ENCODE data around the gene RAP1GAP. TPM values are rescaled to one million over a fixed set of nuclear protein-coding genes. Genes with fewer than 3 reads are reported as not detected.
A peak's percentile ranks its signal among the peaks of the same experiment; 100 is the strongest.

Gene RAP1GAP
- total and polyA plus RNA-seq, 9 of the 15 experiments (the other 6 are each of a cell fraction or from before 2014, with no cell fraction given) = 0.29 to 30.2 (median 19.2) TPM

DNA sequence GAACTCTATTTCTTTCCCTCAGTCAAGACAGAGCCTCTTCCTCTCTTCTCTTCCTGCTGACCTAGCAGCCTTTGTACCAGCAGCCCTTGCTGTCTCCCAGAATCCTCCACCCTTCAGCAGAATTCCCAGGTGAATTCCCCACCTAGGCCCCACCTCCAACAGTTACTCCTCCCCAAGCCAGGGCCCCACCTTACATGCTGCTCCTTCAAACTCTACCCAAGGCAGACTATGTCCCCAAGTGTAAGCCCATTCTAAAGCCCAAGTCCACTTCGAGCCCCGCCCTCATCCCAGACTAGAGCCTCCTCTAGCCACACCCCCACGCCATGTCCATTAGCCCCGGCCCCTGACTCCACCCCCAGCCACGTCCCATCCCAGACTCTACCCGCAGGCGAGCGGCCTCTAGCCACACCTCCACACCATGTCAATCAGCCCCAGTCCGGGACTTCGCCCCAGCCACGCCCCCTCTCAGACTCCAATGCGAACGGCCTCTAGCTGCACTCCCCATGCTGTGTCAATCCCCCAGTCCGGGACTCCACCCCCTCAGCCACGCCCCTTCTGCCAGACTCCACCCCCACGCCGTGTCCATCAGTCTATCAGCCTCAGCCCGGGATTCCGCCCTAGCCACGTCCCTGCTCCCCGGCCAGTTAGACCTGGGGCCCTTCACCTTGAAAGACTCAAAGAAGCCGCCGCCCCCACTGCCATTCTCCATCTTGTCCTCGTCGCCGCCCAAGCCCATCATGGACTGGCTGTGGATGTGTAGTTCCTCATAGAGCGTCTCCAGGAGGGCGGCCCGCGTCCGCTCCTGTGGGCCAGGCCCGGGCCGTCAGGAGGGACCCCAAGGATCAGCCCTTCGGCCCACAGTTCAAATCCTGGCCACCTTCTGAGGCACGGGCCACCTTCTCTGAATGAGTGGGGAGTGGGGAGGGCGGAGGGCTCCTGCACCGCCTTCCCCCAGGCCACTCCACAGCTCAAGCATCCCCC, 61.3 kb downstream of the RAP1GAP start (continued):
- TF ChIP-seq JUN (IDR thresholded peaks at IDR 0.05; ENCODE audit: borderline replicate concordance, low read depth, low read length) = no peak; the same call in 1 of the 2 replicates
- no peak for TF ChIP-seq JUN (CRISPR knock-in tag; IDR thresholded peaks at IDR 0.05; ENCODE audit: borderline replicate concordance)
- 0 out of 2 replicates have a peak, but pooled peaks have one; percentile 11 for TF ChIP-seq CHD2 (IDR thresholded peaks at IDR 0.05; ENCODE audit: low read depth, low read length)
- TF ChIP-seq, protein P1, sequence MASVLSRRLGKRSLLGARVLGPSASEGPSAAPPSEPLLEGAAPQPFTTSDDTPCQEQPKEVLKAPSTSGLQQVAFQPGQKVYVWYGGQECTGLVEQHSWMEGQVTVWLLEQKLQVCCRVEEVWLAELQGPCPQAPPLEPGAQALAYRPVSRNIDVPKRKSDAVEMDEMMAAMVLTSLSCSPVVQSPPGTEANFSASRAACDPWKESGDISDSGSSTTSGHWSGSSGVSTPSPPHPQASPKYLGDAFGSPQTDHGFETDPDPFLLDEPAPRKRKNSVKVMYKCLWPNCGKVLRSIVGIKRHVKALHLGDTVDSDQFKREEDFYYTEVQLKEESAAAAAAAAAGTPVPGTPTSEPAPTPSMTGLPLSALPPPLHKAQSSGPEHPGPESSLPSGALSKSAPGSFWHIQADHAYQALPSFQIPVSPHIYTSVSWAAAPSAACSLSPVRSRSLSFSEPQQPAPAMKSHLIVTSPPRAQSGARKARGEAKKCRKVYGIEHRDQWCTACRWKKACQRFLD (CRISPR knock-in tag; IDR thresholded peaks at IDR 0.05) = no peak
- no peak for TF ChIP-seq LEF1 (IDR thresholded peaks at IDR 0.05)
- TF ChIP-seq MEIS2 (IDR thresholded peaks at IDR 0.05; ENCODE audit: partially characterized antibody) = peak; percentile 90
- TF ChIP-seq, protein P2, sequence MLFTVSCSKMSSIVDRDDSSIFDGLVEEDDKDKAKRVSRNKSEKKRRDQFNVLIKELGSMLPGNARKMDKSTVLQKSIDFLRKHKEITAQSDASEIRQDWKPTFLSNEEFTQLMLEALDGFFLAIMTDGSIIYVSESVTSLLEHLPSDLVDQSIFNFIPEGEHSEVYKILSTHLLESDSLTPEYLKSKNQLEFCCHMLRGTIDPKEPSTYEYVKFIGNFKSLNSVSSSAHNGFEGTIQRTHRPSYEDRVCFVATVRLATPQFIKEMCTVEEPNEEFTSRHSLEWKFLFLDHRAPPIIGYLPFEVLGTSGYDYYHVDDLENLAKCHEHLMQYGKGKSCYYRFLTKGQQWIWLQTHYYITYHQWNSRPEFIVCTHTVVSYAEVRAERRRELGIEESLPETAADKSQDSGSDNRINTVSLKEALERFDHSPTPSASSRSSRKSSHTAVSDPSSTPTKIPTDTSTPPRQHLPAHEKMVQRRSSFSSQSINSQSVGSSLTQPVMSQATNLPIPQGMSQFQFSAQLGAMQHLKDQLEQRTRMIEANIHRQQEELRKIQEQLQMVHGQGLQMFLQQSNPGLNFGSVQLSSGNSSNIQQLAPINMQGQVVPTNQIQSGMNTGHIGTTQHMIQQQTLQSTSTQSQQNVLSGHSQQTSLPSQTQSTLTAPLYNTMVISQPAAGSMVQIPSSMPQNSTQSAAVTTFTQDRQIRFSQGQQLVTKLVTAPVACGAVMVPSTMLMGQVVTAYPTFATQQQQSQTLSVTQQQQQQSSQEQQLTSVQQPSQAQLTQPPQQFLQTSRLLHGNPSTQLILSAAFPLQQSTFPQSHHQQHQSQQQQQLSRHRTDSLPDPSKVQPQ (CRISPR knock-in tag; IDR thresholded peaks at IDR 0.05; ENCODE audit: borderline replicate concordance) = no peak
- TF ChIP-seq, protein P3, sequence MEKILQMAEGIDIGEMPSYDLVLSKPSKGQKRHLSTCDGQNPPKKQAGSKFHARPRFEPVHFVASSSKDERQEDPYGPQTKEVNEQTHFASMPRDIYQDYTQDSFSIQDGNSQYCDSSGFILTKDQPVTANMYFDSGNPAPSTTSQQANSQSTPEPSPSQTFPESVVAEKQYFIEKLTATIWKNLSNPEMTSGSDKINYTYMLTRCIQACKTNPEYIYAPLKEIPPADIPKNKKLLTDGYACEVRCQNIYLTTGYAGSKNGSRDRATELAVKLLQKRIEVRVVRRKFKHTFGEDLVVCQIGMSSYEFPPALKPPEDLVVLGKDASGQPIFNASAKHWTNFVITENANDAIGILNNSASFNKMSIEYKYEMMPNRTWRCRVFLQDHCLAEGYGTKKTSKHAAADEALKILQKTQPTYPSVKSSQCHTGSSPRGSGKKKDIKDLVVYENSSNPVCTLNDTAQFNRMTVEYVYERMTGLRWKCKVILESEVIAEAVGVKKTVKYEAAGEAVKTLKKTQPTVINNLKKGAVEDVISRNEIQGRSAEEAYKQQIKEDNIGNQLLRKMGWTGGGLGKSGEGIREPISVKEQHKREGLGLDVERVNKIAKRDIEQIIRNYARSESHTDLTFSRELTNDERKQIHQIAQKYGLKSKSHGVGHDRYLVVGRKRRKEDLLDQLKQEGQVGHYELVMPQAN (IDR thresholded peaks at IDR 0.05; ENCODE audit: borderline replicate concordance) = peak; percentile 21; the same call in 1 of the 2 replicates
- no peak for TF ChIP-seq KDM2B (CRISPR knock-in tag; IDR thresholded peaks at IDR 0.05)
- TF ChIP-seq, protein P4, sequence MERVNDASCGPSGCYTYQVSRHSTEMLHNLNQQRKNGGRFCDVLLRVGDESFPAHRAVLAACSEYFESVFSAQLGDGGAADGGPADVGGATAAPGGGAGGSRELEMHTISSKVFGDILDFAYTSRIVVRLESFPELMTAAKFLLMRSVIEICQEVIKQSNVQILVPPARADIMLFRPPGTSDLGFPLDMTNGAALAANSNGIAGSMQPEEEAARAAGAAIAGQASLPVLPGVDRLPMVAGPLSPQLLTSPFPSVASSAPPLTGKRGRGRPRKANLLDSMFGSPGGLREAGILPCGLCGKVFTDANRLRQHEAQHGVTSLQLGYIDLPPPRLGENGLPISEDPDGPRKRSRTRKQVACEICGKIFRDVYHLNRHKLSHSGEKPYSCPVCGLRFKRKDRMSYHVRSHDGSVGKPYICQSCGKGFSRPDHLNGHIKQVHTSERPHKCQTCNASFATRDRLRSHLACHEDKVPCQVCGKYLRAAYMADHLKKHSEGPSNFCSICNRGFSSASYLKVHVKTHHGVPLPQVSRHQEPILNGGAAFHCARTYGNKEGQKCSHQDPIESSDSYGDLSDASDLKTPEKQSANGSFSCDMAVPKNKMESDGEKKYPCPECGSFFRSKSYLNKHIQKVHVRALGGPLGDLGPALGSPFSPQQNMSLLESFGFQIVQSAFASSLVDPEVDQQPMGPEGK (CRISPR knock-in tag; IDR thresholded peaks at IDR 0.05; ENCODE audit: borderline replicate concordance) = no peak
- TF ChIP-seq ZNF347 (CRISPR knock-in tag; IDR thresholded peaks at IDR 0.05; ENCODE audit: low read depth) = no peak
- TF ChIP-seq HMG20A (CRISPR knock-in tag; conservative IDR thresholded peaks at IDR 0.05) = no peak
- 0 out of 4 replicates have a peak, but pooled peaks of 1 of the 2 experiments have one; percentile 12 for TF ChIP-seq TBL1XR1 (IDR thresholded peaks at IDR 0.05; ENCODE audit: low read length in 2 of 2)
- TF ChIP-seq ZKSCAN3 (CRISPR knock-in tag; IDR thresholded peaks at IDR 0.05) = no peak

Measured in K562 (cell line).